ENCODE results near the gene ILK.

DNA sequence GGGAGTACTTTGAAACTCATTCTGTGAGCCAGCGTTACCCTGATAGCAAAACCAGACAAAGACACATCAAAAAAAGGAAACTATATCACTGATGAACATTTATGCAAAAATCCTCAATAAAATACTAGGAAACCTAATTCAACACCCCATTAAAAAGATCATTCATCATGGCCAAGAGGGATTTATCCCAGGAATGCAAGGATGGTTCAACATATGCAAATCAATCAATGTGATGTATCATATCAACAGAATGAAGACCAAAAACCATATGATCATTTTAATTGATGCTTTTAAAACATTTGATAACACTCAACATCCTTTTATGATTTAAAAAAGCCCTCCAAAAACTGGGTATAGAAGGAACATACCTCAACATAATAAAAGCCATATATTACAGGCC, 20.0 kb upstream of the ILK start:
- no peak for TF ChIP-seq EZH2phosphoT487 (IDR thresholded peaks at IDR 0.05; ENCODE audit: low read depth)
- TF ChIP-seq, protein P1, sequence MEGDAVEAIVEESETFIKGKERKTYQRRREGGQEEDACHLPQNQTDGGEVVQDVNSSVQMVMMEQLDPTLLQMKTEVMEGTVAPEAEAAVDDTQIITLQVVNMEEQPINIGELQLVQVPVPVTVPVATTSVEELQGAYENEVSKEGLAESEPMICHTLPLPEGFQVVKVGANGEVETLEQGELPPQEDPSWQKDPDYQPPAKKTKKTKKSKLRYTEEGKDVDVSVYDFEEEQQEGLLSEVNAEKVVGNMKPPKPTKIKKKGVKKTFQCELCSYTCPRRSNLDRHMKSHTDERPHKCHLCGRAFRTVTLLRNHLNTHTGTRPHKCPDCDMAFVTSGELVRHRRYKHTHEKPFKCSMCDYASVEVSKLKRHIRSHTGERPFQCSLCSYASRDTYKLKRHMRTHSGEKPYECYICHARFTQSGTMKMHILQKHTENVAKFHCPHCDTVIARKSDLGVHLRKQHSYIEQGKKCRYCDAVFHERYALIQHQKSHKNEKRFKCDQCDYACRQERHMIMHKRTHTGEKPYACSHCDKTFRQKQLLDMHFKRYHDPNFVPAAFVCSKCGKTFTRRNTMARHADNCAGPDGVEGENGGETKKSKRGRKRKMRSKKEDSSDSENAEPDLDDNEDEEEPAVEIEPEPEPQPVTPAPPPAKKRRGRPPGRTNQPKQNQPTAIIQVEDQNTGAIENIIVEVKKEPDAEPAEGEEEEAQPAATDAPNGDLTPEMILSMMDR (IDR thresholded peaks at IDR 0.05; ENCODE audit: low read depth, low read length), result no peak
